Esophagus squamous epithelium (tissue), 5 donors: ENCODE data around the gene ZNF667. TPM values are rescaled to one million over a fixed set of nuclear protein-coding genes. Genes with fewer than 3 reads are reported as not detected.

Source experiments
- DNase-seq: peaks from one replicate; lab custom pipeline; 2025; lab: John Stamatoyannopoulos, UW
- H3K27ac ChIP-seq, 4 donors: fragments of 200-600 bp; sonication (generic); one replicate each; pipeline ENCODE4 v1.5.1; 2016 to 2019; ENCODE audit warnings: mild to moderate bottlenecking in 1 of 4
- H3K27me3 ChIP-seq, 4 donors: fragments of 200-600 bp; sonication (generic); 1 replicate in 3 of 4; 2 replicates in 1 of 4; pipeline versions ENCODE4 v1.5.1 to v1.6.0; 2017 to 2021; ENCODE audit warnings: antibody characterized with exemption in 1 of 4
- H3K36me3 ChIP-seq, 3 donors: fragments of 200-600 bp; sonication (generic); one replicate each; pipeline ENCODE4 v1.5.1; 2016 to 2019
- H3K4me1 ChIP-seq, 3 donors: fragments of 200-600 bp; sonication (generic); one replicate each; pipeline ENCODE4 v1.5.1; 2017 to 2019
- H3K4me3 ChIP-seq, 4 donors: fragments of 200-600 bp; sonication (generic); 1 replicate in 3 of 4; 2 replicates in 1 of 4; pipeline ENCODE4 v1.5.1; 2016 to 2019; ENCODE audit warnings: mild to moderate bottlenecking in 2 of 4, moderate library complexity in 1 of 4
- H3K9me3 ChIP-seq, 3 donors: fragments of 200-600 bp; sonication (generic); one replicate each; pipeline ENCODE4 v1.5.1; 2016 to 2019
- POLR2A ChIP-seq, 4 donors: fragments of 450-650 bp; IDR thresholded peaks; one replicate each; pipeline ENCODE4 v1.6.1; 2017; ENCODE audit warnings: antibody characterized with exemption in 4 of 4, mild to moderate bottlenecking in 4 of 4, moderate library complexity in 3 of 4
- WGBS, 2 donors: methylation state at CpG; one replicate each; pipeline ENCODE4 v1.1.5; 2018; 5-methylcytosine and 5-hydroxymethylcytosine counted together
- intact Hi-C: fragments of 100-400 bp; cut with DNase I; formaldehyde crosslinking; loops from one replicate; pipeline ENCODE4 v1.15.0; 2022
- total RNA-seq, 4 donors: library from RNA; depleted of rRNA; stranded (reverse); fragments of >200 nt; gene quantifications; one replicate each; pipeline ENCODE4 v1.1.0, GENCODE V29; 2016
- TF ChIP-seq, protein P1 (sequence below), 6 experiments: fragments of 450-650 bp in 4 of 6; fragments of 200-600 bp in 2 of 6; sonication (generic) in 2 of 6; IDR thresholded peaks; one replicate each; pipeline ENCODE4 v1.5.1; 2016 to 2019; ENCODE audit warnings: antibody characterized with exemption in 6 of 6, mild to moderate bottlenecking in 4 of 6, moderate library complexity in 4 of 6
- donor health status: DM: yes; HTN: yes; CAD: no.

Gene ZNF667
- total RNA-seq, 4 donors from 2014 or later = 0.31 to 2.9 (median 0.59) TPM

DNA sequence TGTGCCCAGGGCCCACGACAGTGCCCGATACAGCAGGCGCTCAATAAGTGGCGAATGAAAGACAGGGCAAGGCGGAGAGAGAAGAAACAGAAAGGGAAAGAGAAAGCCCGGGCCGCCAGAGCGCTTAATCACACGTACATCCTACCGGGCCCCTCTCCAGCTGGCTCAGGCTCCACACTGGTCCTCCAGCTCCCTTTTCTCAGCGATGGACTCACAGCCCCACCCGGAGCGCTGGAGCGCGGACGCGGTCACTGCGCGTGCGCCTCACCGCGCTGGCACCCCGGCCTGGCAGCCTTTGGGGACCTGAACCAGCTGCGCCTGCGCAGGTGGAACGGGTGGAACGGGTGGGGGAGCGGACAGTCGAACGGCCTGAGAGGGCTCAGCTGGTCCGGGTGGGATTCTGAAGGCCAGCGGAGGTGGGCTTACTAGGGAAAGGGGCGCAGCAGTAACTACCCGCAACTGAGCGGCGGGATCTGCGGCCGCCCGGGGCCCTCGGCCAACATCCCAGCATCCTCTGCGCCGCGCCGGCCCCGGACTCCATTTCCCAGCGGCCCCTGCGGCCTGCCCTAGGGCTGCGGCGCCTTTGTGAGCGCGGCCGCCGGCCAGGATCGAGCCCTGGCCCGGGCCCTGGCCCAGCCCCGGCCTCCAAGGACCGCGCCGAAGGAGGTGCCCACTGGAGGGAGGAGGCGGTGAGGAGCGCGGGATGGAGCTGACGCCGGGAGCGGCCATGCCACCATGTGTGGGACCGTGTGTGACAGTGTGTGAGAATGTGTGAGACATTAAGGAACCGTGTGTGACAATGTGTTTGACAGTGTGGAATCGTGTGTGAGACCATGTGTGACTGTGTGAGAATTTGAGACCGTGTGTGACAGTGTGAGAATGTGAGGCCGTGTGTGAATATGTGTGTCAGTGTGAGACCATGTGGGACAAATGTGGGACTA, 73.1 kb downstream of the ZNF667 start, which contains the start of gene ZNF583:
TSS of gene ZNF583 (plus strand) at position 569 of the 941 bp plus-strand sequence. CDS start 2,783 bp downstream, outside the sequence.
- peaks cover 0 to 29% (median 4%) of the 10 kb centered on the region in 3 donors for H3K36me3 ChIP-seq
- DNase-seq = peak; percentile 80

DNA sequence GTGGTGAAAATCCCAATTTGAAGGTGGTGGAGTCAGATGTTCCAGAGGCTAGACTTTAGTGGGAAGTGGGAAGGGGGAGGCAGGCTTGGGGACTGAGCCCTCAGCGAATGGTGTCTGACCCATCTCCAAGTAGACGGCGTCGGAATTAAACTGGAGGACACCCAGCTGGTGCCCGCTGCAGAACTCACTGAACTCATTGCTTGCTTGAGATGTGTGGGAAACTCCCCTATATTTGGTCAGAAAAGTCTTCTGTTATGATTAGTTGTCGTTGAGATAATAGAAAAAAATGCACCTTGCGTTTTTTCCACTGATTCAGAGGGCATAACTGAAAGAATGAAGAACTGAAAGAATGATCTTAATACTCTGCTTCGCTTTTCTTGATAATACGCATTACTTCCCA, 73.9 kb downstream of the ZNF667 start:
- no peak for DNase-seq
- intact Hi-C loops = no loop called here
- Histone ChIP-seq H3K36me3 (peaks cover 0 to 29% (median 0%) of the 10 kb centered on the region in 3 donors), H3K9me3 (peaks cover 0 to 69% (median 13%) of the 10 kb centered on the region in 3 donors), H3K27ac (peak overlapping the region; percentile 92 to 98 (median 94)), H3K4me1 (peaks cover 0 to 22% (median 10%) of the 10 kb centered on the region in 3 donors), H3K27me3 (no peaks in the 10 kb centered on the region), H3K4me3 (peak overlapping the region; percentile 62 to 88 (median 75))
- no peak for TF ChIP-seq POLR2A (IDR thresholded peaks at IDR 0.05)
- TF ChIP-seq, protein P1, sequence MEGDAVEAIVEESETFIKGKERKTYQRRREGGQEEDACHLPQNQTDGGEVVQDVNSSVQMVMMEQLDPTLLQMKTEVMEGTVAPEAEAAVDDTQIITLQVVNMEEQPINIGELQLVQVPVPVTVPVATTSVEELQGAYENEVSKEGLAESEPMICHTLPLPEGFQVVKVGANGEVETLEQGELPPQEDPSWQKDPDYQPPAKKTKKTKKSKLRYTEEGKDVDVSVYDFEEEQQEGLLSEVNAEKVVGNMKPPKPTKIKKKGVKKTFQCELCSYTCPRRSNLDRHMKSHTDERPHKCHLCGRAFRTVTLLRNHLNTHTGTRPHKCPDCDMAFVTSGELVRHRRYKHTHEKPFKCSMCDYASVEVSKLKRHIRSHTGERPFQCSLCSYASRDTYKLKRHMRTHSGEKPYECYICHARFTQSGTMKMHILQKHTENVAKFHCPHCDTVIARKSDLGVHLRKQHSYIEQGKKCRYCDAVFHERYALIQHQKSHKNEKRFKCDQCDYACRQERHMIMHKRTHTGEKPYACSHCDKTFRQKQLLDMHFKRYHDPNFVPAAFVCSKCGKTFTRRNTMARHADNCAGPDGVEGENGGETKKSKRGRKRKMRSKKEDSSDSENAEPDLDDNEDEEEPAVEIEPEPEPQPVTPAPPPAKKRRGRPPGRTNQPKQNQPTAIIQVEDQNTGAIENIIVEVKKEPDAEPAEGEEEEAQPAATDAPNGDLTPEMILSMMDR (IDR thresholded peaks at IDR 0.05) = no peak
- WGBS, 2 donors = 18 to 27% methylated on average over 9 of the region's 9 CpGs

More for the DNA sequence above, 73.1 kb downstream of the ZNF667 start, which contains the start of gene ZNF583:
- intact Hi-C loops = no loop called here
- TF ChIP-seq, protein P1 (IDR thresholded peaks at IDR 0.05) = peak in 1 of 6 experiments; percentile 20
- peak in 1 of 4 donors; percentile 23 for TF ChIP-seq POLR2A (IDR thresholded peaks at IDR 0.05)
- 2 to 3% methylated on average over 19 to 27 of the region's 70 CpGs for WGBS, 2 donors
- Histone ChIP-seq H3K27me3 (no peaks in the 10 kb centered on the region), H3K9me3 (peaks cover 0 to 69% (median 17%) of the 10 kb centered on the region in 3 donors), H3K4me3 (peak within 1 kb of the TSS; percentile 62 to 88 (median 75)), H3K4me1 (peaks cover 0 to 22% (median 10%) of the 10 kb centered on the region in 3 donors), H3K27ac (peak within 1 kb of the TSS; percentile 92 to 98 (median 94))

DNA sequence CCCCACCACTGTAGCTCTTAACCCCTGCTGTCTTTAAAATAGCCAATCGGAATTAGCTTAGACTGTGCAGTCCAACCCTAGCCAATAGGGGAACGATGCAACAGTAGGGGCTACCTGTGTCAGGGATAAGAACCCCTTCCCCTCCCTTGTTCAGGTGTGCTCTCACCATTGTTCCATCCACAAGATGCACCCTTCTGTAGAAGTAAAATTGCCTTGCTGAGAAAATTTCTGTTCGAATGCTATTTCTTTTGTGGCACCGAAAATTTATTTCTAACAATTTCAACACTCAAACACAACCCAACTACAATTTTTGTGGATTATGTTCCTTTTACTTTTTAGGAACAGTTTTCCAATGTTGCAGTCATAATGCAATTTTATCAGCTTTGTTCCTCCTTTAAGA, 76.7 kb downstream of the ZNF667 start:
- Histone ChIP-seq H3K4me3 (no peak overlapping the region), H3K36me3 (peaks cover 0 to 20% (median 0%) of the 10 kb centered on the region in 3 donors), H3K27ac (no peak overlapping the region), H3K27me3 (no peaks in the 10 kb centered on the region), H3K4me1 (peaks cover 0 to 22% (median 10%) of the 10 kb centered on the region in 3 donors), H3K9me3 (peaks cover 0 to 68% (median 13%) of the 10 kb centered on the region in 3 donors)
- DNase-seq = no peak
- 88 to 93% methylated on average over 4 of the region's 4 CpGs for WGBS, 2 donors
- intact Hi-C loops = no loop called here
- TF ChIP-seq POLR2A (IDR thresholded peaks at IDR 0.05) = no peak
- TF ChIP-seq, protein P1 (IDR thresholded peaks at IDR 0.05) = no peak

DNA sequence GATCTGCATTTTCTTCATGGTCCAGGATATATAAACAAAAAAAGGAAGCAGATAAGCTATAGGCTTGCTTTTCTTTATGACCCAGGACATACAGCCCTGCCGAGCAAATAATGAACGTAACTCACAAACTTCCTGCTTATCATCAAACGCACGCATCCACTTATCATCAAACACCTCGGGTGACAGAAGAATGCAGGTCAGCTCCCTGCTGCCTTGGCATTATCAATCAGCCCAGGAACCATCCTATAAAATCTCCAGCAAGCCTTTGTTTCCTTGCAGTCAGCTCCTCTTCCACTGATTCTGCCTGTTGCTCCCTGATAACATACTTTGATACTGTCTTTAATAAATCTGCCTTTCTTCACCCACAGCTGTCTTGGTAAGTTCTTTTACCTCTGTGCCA, 78.3 kb downstream of the ZNF667 start:
- 84 to 89% methylated on average over 5 of the region's 5 CpGs for WGBS, 2 donors
- no peaks in the 10 kb centered on the region for H3K27me3 ChIP-seq
- intact Hi-C loops = no loop called here
- H3K27ac ChIP-seq = no peak overlapping the region
- peaks cover 0 to 82% (median 13%) of the 10 kb centered on the region in 3 donors for H3K9me3 ChIP-seq
- peaks cover 0 to 20% (median 0%) of the 10 kb centered on the region in 3 donors for H3K36me3 ChIP-seq
- no peak for DNase-seq
- H3K4me1 ChIP-seq = peaks cover 0 to 15% (median 5%) of the 10 kb centered on the region in 3 donors
- no peak for TF ChIP-seq POLR2A (IDR thresholded peaks at IDR 0.05)
- TF ChIP-seq, protein P1 (IDR thresholded peaks at IDR 0.05) = no peak
- no peak overlapping the region for H3K4me3 ChIP-seq
